Kidney capillary endothelial cell (primary cell): ENCODE data around the gene FOXN3.
"Not testable (repeated sequence)": the region's sequence is repeated elsewhere in the genome, so short reads cannot be mapped to it uniquely, and the experiment has no call there.

ENCODE experiments used
- DNase-seq: peaks from one replicate; pipeline ENCODE4 v3.0.0-alpha.2; 2018; ENCODE audit warnings: low spot score

Gene FOXN3

DNA sequence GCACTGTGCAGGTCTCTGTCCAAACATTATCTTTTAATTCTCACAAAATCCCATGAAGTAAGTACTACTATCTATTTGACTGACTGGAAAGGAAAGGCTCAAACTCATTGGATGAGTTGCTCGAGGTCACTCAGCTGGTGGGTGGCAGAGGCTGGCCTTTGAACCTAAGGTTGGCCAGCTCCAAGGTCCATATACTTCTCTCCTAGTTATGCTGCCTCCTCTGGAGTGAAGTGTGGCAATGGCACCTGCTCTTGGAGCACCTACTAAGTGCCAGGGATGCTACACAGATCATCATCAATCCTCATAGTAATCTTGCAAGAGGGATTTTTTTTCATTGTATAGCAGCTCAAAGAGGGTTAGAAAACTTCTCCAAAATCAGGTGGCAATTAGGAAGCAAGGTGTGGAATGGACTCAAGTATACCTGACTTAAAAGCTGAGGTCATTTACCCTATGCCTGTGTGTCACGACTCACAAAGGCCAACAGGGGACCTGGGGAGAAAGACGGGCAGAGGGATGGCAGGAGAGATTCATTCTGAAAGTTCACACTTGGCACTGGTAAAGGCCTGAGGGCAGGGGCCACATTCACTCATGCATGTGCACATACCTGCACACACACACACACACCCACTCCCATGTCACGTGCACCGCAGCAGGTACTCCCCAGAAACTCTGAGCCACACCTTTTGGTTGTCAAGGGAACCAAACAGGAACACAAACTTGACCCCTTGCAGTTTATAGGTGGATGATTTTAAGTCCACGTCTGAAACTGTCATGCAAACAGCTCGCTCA lies 146.4 kb downstream of the FOXN3 start:
- no peak for DNase-seq

DNA sequence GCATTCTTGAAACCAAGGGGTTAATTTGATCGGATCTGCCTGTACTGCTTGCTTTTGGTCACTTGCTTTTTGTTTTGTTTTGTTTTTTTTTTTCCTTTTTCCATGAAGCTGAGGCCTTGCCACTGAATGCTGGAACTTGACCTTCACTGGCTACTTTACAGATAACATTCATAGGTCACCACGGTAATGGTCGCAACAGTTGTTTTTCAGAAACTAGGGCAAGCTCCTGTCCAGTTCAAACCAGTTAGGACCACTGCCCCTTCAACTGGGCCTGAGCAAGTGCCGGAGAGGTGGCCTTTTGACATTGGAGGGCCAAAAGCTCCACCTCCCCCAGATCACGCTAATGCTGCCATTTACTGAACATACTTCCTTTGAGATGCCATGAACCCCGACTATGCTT lies 147.6 kb downstream of the FOXN3 start:
- DNase-seq = no peak

GRCh38 chr14:89268514-89268913 lies 148.5 kb downstream of the FOXN3 start:
- DNase-seq = no peak

- no peak for DNase-seq
Observed at GRCh38 chr14:89267656-89268055, 149.4 kb downstream of the FOXN3 start.

- DNase-seq = no peak
Observed at GRCh38 chr14:89267163-89267562, 149.9 kb downstream of the FOXN3 start.

- DNase-seq = no peak
Observed at GRCh38 chr14:89266754-89267153, 150.3 kb downstream of the FOXN3 start.

GRCh38 chr14:89265234-89265633 lies 151.8 kb downstream of the FOXN3 start:
- DNase-seq = no peak

GRCh38 chr14:89264196-89264800 lies 152.7 kb downstream of the FOXN3 start:
- DNase-seq = no peak

DNA sequence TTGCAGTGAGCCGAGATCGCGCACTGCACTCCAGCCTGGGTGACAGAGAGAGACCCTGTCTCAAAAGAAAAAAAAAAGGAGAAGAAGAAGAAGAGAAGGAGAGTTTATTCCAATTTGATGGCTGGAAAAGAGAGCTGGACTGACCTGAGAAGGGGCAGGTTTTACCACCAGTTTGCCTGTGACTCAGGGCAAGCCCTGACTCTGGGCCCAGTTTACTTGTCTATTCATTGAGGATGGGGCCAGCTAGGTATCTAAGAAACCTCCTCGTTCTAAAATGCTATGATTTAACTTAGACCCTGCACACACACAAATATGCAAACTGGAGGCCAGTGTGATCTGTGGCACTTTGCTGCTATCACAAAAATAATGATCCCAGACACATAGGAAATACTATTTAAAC lies 155.0 kb downstream of the FOXN3 start:
- DNase-seq = no peak

DNA sequence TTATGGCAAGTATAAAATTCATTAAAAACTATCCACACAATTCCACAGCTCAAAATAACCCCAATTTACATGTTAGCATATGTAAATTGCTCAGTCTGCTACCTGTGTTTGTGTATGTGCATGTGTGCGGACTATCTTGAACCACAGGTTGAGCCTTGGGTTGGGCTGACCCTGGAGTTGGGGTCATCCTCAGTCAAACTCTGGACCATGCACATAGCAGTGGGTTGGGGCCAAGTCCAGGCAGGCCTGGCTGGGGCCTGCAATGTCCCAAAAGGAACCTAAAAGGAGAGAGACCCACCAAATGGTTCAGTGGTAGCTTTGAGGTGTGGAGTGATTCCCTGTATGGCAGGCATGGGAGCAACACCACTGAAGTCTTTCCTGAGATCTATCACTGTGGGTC lies 156.1 kb downstream of the FOXN3 start:
- no peak for DNase-seq

DNA sequence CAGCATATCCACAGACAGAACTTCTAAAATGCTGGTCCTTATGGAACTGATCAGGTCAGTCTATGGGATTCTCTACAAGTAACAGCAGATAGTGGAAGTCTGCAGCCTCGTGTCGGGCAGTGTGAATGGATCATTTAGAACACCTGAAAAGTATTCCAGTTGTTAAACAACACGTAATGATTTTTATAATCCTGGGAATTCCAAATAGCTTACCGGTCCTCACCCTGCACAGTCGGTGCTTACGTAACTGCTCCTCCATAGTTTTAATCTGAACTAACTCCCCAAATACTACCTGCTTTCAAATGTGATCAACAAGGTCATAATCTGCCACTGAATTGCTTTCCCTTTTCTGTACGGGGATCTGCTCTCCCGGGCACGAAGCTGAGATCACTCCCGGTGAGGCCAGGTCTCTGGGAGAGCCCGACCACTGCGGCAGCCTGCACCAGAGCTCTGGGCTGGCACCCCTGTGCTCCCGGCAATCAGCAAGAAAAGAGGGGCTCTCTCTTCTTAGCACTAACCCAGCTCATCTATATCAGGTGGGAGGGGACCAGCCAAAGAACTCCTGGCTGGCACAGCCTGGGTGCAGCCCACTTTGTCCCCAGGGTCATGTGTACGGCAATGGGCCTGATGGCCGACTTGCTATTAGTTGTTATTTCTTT lies 157.0 kb downstream of the FOXN3 start:
- DNase-seq = no peak

GRCh38 chr14:89258728-89259273 lies 158.2 kb downstream of the FOXN3 start:
- no peak for DNase-seq

GRCh38 chr14:89256951-89257350 lies 160.1 kb downstream of the FOXN3 start:
- DNase-seq = no peak

DNA sequence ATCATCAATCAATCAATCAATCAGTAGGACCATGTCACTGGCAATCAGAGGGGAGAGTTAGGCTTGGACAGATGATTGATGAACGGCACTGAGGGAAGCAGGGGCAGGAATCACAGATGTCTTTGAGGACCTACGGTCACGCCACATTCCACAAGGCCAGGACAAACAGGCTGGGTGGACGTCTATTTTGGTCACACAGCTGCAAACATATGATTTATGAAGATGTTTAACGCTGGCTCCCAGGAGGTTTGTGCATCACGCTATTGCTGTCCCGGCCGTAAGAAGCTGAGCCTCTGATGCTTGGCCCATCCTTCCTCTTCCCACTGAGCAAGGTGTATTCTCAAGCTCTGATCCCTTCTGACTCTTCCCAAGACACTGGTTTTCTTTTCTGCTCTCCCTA lies 160.8 kb downstream of the FOXN3 start:
- no peak for DNase-seq

GRCh38 chr14:89255852-89256251 lies 161.2 kb downstream of the FOXN3 start:
- no peak for DNase-seq

DNA sequence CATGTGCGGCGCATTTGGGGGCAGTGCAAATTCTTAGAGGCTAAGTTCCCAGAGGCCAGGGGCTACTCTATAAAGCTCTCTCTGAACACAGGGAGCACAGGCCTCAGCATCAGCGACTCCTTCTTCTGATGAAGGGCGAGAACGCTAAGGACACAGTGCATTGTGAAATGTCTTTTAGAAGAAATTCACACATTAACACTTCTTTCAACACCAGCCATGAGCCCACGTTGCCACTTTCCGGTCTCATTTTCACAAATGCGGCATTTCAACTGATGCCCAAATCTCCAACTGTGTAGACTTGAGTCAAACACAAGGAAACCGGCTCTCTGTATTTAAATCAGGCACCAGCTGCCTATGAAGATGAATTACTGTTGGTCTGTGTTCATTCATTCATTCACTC lies 162.0 kb downstream of the FOXN3 start:
- no peak for DNase-seq

DNA sequence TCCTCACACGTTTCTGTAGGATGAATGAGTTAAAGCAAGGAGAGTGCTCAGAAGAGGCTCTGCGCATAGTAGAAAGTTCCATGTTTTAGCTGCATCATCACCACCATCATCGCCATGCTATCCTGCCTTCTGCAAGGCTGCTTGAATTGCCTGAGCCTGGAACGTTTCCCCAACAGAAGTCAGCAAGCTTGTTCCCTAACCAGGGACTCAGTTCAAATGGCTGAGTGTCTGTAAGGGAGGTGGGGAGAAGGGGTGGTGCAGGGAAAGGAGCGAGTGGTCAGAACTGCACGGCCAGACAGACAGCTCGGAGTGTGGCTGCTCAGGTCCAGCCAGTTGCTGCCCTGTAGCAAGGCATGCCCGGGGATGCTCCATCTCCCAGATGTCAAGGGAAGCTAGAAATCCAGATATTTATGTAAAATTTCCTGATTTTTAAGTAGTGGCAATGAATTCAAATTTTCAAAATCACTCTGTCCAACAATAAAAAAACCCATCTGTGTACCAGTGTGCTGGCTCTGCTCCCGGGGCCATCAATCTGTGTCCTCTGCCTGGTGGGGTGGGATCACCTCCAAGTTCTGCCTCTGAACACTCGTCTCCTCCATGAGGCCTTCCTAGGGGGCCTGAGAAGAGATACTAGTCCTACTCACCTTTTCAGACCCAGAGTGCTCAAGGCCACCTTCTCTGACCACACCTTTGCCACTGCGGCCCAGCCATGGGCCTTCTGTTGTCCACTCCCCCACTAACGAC lies 162.7 kb downstream of the FOXN3 start:
- no peak for DNase-seq

DNA sequence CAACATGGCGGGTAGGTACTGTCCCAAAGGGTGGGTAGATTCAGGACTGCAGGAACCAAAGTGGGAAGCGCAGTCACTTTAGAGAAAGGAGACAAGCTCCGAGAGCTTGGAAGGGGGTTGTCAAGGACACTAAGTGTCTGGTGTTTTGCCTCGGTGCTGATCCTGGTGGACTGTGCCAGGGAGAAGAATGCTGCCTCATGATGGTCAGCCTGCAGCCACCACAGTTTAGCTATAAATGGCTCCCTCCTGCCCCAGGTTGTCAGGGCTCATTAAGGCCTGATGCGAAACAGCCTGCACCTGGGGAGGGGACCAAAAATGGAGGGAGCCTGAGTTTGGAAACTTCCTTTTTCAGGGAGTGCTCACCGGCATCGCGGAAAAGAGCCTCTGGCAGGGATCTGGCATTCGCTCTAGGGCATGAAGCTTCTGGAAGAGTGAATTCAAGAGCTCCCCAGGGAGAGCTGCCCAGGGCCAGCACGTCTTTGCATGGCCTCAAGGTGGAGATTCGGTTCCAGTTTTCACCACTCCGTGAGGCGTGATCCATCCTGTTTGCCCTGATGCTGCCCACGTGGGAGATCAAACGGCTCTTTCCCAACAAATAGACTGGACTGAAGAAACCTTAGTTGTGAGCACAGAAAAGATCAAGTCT lies 164.0 kb downstream of the FOXN3 start:
- no peak for DNase-seq

DNA sequence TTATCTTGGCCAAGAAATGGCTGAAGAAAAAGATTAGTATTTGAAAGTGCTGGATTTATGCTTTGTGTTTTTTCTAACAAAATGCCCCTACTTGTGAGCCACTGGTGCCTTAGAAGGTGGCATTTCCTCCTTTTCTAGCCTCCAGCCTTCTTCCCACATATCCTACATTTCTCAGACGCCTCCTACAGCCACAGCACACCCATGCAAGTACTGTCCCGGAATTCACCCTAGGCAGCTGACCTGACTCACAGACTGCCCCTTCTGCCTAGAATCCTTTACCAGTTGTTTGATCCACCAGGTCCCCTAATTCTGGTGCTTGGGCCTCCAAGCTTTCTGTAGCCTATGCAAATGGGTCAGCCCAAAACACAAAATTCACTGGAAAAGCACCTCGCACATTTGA lies 166.0 kb downstream of the FOXN3 start:
- no peak for DNase-seq

DNA sequence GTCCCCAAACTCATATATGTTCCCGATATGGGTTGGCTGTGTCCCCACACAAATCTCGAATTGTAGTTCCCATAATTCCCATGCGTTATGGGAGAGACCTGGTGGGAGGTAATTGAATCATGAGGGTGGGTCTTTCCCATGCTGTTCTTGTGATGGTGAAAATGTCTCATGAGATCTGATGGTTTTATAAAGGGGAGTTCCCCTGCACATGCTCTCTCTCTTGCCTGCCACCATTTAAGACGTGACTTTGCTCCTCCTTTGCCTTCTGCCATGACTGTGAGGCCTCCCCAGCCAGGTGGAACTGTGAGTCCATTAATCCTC lies 166.4 kb downstream of the FOXN3 start:
- not testable (repeated sequence) for DNase-seq

- DNase-seq = no peak
Observed at GRCh38 chr14:89249972-89250654, 166.9 kb downstream of the FOXN3 start.
